GM23338 (cell line): ENCODE measurements around the gene KIF2C. TPM values are rescaled to one million over a fixed set of nuclear protein-coding genes. Genes with fewer than 3 reads are reported as not detected.

Experiments
- ATAC-seq: fragments of 200-7000 bp; cut with Tn5 transposase; 3 replicates; pipeline ENCODE4 v1.9.1; 2020
- DNase-seq: peaks from one replicate; pipeline ENCODE4 v3.0.0-alpha.2; 2015; ENCODE audit warnings: low spot score
- H2AFZ ChIP-seq: fragments of 200-600 bp; sonication (generic); 2 replicates; pipeline ENCODE4 v1.8.0; 2016; ENCODE audit warnings: antibody characterized with exemption, mild to moderate bottlenecking, moderate library complexity
- H3F3A ChIP-seq: fragments of 200-600 bp; sonication (generic); replicated peaks from 2 replicates; pipeline ENCODE4 v1.8.0; 2017; ENCODE audit warnings: antibody characterized with exemption, mixed run types, low read depth
- H3K27ac ChIP-seq: fragments of 200-600 bp; sonication (generic); 2 replicates; pipeline ENCODE4 v1.6.1; 2016; ENCODE audit warnings: low read depth
- H3K27me3 ChIP-seq: fragments of 200-600 bp; sonication (generic); 2 replicates; pipeline ENCODE4 v1.8.0; 2016; ENCODE audit warnings: mild to moderate bottlenecking, mixed run types, moderate library complexity; ENCODE audit not compliant: insufficient read depth
- H3K36me3 ChIP-seq: fragments of 200-600 bp; sonication (generic); 2 replicates; pipeline ENCODE4 v1.8.0; 2016; ENCODE audit warnings: mild to moderate bottlenecking; ENCODE audit not compliant: insufficient read depth
- H3K4me1 ChIP-seq: fragments of 200-600 bp; sonication (generic); 2 replicates; pipeline ENCODE4 v1.8.0; 2016; ENCODE audit warnings: mild to moderate bottlenecking, moderate library complexity; ENCODE audit not compliant: insufficient read depth
- H3K4me2 ChIP-seq: fragments of 200-600 bp; sonication (generic); 2 replicates; pipeline ENCODE4 v1.7.1; 2017; ENCODE audit warnings: mixed run types
- H3K4me3 ChIP-seq: fragments of 200-600 bp; sonication (generic); 2 replicates; pipeline ENCODE4 v1.6.1; 2016; ENCODE audit warnings: mixed run types
- H3K79me2 ChIP-seq: fragments of 200-600 bp; sonication (generic); replicated peaks from 2 replicates; pipeline ENCODE4 v1.8.0; 2017; ENCODE audit warnings: mild to moderate bottlenecking; ENCODE audit not compliant: insufficient read depth
- H3K9me2 ChIP-seq: fragments of 200-600 bp; sonication (generic); 2 replicates; pipeline ENCODE4 v1.8.0; 2017; ENCODE audit not compliant: insufficient read depth
- H4K20me1 ChIP-seq: fragments of 200-600 bp; sonication (generic); replicated peaks from 2 replicates; pipeline ENCODE4 v1.8.0; 2017; ENCODE audit warnings: mild to moderate bottlenecking; ENCODE audit not compliant: insufficient read depth
- H3K27ac Mint-ChIP-seq: 2 replicates; pipeline ENCODE4 v1.8.0; 2020; ENCODE audit warnings: inconsistent platforms, mild to moderate bottlenecking, moderate library complexity, mixed read lengths
- H3K27me3 Mint-ChIP-seq: 3 replicates; pipeline ENCODE4 v1.8.0; 2022; ENCODE audit warnings: low read depth, mild to moderate bottlenecking, moderate library complexity, mixed read lengths, inconsistent platforms; ENCODE audit not compliant: insufficient read depth, poor library complexity
- H3K36me3 Mint-ChIP-seq: 3 replicates; pipeline ENCODE4 v1.8.0; 2021; ENCODE audit warnings: low read depth, mild to moderate bottlenecking, inconsistent platforms, moderate library complexity, mixed read lengths
- H3K4me1 Mint-ChIP-seq: 3 replicates; pipeline ENCODE4 v1.8.0; 2020; ENCODE audit warnings: mild to moderate bottlenecking, inconsistent platforms, mixed read lengths
- H3K4me3 Mint-ChIP-seq: 3 replicates; pipeline ENCODE4 v1.8.0; 2021; ENCODE audit warnings: moderate library complexity, mild to moderate bottlenecking, inconsistent platforms, mixed read lengths
- H3K9me3 Mint-ChIP-seq: 3 replicates; pipeline ENCODE4 v1.8.0; 2020; ENCODE audit warnings: moderate library complexity, mild to moderate bottlenecking, inconsistent platforms, mixed read lengths
- CREB1 ChIP-seq: fragments of 250-450 bp; sonication (Bioruptor Pico); IDR thresholded peaks from 2 replicates; pipeline ENCODE4 v1.5.0; 2020; ENCODE audit warnings: low read depth, mild to moderate bottlenecking, moderate library complexity
- JUNB ChIP-seq: IDR thresholded peaks from one replicate; pipeline ENCODE4 v1.6.1; 2016; ENCODE audit warnings: antibody characterized with exemption; ENCODE audit not compliant: unreplicated experiment
- ZNF331 ChIP-seq: fragments of 250-450 bp; sonication (Bioruptor Pico); IDR thresholded peaks from 2 replicates; pipeline ENCODE4 v1.5.0; 2020; ENCODE audit warnings: low read depth, mild to moderate bottlenecking, moderate library complexity
- polyA plus RNA-seq: library from polyadenylated mRNA; unstranded; fragments of >200 nt; fragmentation: Nextera tagmentation; extraction: Ambion mirVana; gene quantifications from 2 replicates; pipeline ENCODE4 v1.2.1, GENCODE V29; 2016
- total RNA-seq: library from RNA; depleted of rRNA; stranded (reverse); fragments of >200 nt; shearing (Covaris generic); gene quantifications from 2 replicates; pipeline ENCODE4 v1.2.3, GENCODE V29; 2014
- TF ChIP-seq, protein P1 (sequence below), 2 experiments: fragments of 200-600 bp in 1 of 2; sonication (generic) in 1 of 2; conservative IDR thresholded peaks; 2 replicates each; pipeline versions ENCODE4 v1.5.1 to v1.6.1; 2016 to 2017; ENCODE audit warnings: antibody characterized with exemption in 2 of 2, low read depth in 2 of 2, mild to moderate bottlenecking in 2 of 2, moderate library complexity in 1 of 2
- TF ChIP-seq, protein P2 (sequence below): IDR thresholded peaks from one replicate; pipeline ENCODE4 v1.6.1; 2018; ENCODE audit warnings: antibody characterized with exemption; ENCODE audit not compliant: unreplicated experiment
- TF ChIP-seq, protein P3 (sequence below): fragments of 250-450 bp; sonication (Bioruptor Pico); IDR thresholded peaks from 2 replicates; pipeline ENCODE4 v1.5.0; 2020; ENCODE audit warnings: mild to moderate bottlenecking, moderate library complexity

KIF2C gene
- total and polyA plus RNA-seq, 2 experiments from 2014 or later = 38.0 to 62.9 TPM

DNA sequence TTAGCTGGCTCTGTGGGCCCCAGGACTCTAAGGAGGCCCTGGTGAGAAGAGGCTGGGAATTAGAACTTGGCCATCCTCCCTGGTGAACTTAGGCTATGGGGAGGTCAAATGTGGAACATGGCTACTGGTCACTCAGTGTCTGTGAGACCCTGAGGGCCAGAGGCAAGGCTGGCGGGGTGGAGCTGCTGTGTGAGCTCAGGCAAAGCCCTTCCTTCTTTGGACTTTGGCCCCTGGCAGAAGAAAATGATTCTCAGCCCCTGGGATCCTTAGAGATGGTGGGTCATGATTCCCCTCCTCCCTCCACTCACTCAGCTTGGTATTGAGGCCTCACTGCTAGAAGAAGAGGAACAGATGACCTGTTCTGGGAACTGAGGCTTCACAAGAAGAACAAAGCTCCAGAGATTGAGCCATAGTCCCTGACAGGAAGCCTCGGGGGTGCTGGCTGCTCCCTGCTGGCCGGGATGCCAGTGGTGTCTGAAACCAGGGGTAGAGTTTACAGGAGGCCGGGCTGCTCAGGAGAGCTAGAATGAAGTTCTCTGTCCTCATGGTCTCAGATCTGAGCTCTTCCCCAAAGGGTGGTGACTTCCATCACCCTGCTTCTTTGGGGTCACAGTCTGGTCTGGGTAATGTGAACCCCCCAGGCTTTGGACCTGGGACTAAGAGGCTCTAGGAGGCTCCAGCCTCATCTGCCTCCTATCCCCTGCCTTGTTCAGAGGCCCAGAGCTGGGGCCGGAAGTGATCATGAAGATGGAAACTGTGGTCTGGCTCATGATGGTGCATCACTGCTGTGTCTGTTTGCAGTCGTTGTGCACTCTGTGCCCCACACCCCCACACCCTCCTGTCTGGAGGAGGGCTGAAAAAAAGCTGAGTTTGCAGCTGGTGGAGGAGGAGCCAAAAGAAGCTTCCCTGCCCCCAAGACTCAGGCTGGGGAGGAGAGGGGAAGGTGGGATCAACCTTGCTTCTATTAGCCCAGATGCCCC lies 69.6 kb downstream of the KIF2C start:
- TF ChIP-seq, protein P1, sequence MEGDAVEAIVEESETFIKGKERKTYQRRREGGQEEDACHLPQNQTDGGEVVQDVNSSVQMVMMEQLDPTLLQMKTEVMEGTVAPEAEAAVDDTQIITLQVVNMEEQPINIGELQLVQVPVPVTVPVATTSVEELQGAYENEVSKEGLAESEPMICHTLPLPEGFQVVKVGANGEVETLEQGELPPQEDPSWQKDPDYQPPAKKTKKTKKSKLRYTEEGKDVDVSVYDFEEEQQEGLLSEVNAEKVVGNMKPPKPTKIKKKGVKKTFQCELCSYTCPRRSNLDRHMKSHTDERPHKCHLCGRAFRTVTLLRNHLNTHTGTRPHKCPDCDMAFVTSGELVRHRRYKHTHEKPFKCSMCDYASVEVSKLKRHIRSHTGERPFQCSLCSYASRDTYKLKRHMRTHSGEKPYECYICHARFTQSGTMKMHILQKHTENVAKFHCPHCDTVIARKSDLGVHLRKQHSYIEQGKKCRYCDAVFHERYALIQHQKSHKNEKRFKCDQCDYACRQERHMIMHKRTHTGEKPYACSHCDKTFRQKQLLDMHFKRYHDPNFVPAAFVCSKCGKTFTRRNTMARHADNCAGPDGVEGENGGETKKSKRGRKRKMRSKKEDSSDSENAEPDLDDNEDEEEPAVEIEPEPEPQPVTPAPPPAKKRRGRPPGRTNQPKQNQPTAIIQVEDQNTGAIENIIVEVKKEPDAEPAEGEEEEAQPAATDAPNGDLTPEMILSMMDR (conservative IDR thresholded peaks at IDR 0.05; ENCODE audit: low read depth in 2 of 2) = 0 out of 4 replicates have a peak, but pooled peaks of 1 of the 2 experiments have one; percentile 1
- no peak for TF ChIP-seq JUNB
- 0 out of 3 replicates have a peak overlapping the region, but pooled peaks have one; percentile 16 for H3K4me3 Mint-ChIP-seq
- DNase-seq (no peak), ATAC-seq (no peak)
- H3K9me2 ChIP-seq = no peaks in the 10 kb centered on the region
- peak overlapping the region; percentile 77; the same call in 1 of the 2 replicates for H3K27ac Mint-ChIP-seq
- H3K79me2 ChIP-seq = no peaks in the 10 kb centered on the region
- H3K4me3 ChIP-seq = peak overlapping the region; percentile 47
- H3K4me2 ChIP-seq = peak overlapping the region; percentile 76
- peaks cover 35% of the 10 kb centered on the region for H3K4me1 ChIP-seq
- peaks cover 27% of the 10 kb centered on the region for H3K27me3 Mint-ChIP-seq
- peaks cover 37% of the 10 kb centered on the region for H3K4me1 Mint-ChIP-seq
- H3K27ac ChIP-seq = peak overlapping the region; percentile 84; the same call in 1 of the 2 replicates
- H2AFZ ChIP-seq = no peak overlapping the region
- peaks cover 23% of the 10 kb centered on the region for H3K36me3 Mint-ChIP-seq
- H3K9me3 Mint-ChIP-seq = peaks cover 4% of the 10 kb centered on the region; the same call in 2 of the 3 replicates
- H3K27me3 ChIP-seq = peaks cover 11% of the 10 kb centered on the region
- no peaks in the 10 kb centered on the region for H4K20me1 ChIP-seq
- no peaks in the 10 kb centered on the region; the same call in 1 of the 2 replicates for H3K36me3 ChIP-seq
- H3F3A ChIP-seq = peaks cover 6% of the 10 kb centered on the region; the same call in 1 of the 2 replicates

DNA sequence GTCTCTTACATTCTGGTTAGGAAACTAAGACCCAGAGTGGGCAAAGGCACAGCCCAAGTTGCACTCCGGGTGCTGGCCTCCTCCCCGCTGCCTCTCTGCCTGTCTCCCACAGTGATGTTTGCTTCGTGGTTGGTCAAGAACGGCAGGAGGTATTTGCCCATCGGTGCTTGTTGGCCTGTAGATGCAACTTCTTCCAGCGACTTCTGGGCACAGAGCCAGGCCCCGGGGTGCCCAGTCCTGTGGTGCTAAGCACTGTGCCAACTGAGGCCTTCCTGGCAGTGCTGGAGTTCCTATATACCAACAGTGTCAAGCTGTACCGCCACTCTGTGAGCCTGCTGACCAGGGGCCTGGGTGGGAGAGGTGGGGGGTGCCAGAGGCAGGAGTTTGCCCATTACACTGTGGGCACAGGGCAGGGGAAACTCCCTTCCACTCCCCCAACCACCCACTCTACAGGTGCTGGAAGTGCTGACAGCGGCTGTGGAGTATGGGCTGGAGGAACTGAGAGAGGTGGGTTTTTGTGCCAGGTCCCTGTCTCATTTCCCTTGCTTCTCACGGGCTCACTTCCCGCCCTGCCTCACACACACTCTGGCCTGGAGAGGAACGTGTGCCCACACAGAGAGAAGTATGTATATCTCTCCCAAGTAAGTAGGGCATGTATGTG lies 70.6 kb downstream of the KIF2C start:
- H3K27me3 Mint-ChIP-seq = peaks cover 27% of the 10 kb centered on the region
- H3K36me3 Mint-ChIP-seq = peaks cover 15% of the 10 kb centered on the region
- Histone ChIP-seq H3K27me3 (peaks cover 11% of the 10 kb centered on the region), H3K4me1 (peaks cover 37% of the 10 kb centered on the region), H3K4me3 (no peak overlapping the region), H3F3A (peaks cover 11% of the 10 kb centered on the region), H3K27ac (no peak overlapping the region), H3K36me3 (no peaks in the 10 kb centered on the region; the same call in 1 of the 2 replicates), H3K9me2 (no peaks in the 10 kb centered on the region), H4K20me1 (no peaks in the 10 kb centered on the region), H3K79me2 (no peaks in the 10 kb centered on the region), H3K4me2 (no peak overlapping the region), H2AFZ (no peak overlapping the region)
- no peak for DNase-seq
- peaks cover 4% of the 10 kb centered on the region; the same call in 2 of the 3 replicates for H3K9me3 Mint-ChIP-seq
- H3K27ac Mint-ChIP-seq = no peak overlapping the region
- no peak overlapping the region for H3K4me3 Mint-ChIP-seq
- ATAC-seq = no peak
- peaks cover 43% of the 10 kb centered on the region for H3K4me1 Mint-ChIP-seq
- TF ChIP-seq ZNF331 (CRISPR knock-in tag) = no peak
- TF ChIP-seq, protein P2, sequence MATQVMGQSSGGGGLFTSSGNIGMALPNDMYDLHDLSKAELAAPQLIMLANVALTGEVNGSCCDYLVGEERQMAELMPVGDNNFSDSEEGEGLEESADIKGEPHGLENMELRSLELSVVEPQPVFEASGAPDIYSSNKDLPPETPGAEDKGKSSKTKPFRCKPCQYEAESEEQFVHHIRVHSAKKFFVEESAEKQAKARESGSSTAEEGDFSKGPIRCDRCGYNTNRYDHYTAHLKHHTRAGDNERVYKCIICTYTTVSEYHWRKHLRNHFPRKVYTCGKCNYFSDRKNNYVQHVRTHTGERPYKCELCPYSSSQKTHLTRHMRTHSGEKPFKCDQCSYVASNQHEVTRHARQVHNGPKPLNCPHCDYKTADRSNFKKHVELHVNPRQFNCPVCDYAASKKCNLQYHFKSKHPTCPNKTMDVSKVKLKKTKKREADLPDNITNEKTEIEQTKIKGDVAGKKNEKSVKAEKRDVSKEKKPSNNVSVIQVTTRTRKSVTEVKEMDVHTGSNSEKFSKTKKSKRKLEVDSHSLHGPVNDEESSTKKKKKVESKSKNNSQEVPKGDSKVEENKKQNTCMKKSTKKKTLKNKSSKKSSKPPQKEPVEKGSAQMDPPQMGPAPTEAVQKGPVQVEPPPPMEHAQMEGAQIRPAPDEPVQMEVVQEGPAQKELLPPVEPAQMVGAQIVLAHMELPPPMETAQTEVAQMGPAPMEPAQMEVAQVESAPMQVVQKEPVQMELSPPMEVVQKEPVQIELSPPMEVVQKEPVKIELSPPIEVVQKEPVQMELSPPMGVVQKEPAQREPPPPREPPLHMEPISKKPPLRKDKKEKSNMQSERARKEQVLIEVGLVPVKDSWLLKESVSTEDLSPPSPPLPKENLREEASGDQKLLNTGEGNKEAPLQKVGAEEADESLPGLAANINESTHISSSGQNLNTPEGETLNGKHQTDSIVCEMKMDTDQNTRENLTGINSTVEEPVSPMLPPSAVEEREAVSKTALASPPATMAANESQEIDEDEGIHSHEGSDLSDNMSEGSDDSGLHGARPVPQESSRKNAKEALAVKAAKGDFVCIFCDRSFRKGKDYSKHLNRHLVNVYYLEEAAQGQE = no peak
- TF ChIP-seq CREB1 (CRISPR knock-in tag) = no peak
- TF ChIP-seq, protein P3, sequence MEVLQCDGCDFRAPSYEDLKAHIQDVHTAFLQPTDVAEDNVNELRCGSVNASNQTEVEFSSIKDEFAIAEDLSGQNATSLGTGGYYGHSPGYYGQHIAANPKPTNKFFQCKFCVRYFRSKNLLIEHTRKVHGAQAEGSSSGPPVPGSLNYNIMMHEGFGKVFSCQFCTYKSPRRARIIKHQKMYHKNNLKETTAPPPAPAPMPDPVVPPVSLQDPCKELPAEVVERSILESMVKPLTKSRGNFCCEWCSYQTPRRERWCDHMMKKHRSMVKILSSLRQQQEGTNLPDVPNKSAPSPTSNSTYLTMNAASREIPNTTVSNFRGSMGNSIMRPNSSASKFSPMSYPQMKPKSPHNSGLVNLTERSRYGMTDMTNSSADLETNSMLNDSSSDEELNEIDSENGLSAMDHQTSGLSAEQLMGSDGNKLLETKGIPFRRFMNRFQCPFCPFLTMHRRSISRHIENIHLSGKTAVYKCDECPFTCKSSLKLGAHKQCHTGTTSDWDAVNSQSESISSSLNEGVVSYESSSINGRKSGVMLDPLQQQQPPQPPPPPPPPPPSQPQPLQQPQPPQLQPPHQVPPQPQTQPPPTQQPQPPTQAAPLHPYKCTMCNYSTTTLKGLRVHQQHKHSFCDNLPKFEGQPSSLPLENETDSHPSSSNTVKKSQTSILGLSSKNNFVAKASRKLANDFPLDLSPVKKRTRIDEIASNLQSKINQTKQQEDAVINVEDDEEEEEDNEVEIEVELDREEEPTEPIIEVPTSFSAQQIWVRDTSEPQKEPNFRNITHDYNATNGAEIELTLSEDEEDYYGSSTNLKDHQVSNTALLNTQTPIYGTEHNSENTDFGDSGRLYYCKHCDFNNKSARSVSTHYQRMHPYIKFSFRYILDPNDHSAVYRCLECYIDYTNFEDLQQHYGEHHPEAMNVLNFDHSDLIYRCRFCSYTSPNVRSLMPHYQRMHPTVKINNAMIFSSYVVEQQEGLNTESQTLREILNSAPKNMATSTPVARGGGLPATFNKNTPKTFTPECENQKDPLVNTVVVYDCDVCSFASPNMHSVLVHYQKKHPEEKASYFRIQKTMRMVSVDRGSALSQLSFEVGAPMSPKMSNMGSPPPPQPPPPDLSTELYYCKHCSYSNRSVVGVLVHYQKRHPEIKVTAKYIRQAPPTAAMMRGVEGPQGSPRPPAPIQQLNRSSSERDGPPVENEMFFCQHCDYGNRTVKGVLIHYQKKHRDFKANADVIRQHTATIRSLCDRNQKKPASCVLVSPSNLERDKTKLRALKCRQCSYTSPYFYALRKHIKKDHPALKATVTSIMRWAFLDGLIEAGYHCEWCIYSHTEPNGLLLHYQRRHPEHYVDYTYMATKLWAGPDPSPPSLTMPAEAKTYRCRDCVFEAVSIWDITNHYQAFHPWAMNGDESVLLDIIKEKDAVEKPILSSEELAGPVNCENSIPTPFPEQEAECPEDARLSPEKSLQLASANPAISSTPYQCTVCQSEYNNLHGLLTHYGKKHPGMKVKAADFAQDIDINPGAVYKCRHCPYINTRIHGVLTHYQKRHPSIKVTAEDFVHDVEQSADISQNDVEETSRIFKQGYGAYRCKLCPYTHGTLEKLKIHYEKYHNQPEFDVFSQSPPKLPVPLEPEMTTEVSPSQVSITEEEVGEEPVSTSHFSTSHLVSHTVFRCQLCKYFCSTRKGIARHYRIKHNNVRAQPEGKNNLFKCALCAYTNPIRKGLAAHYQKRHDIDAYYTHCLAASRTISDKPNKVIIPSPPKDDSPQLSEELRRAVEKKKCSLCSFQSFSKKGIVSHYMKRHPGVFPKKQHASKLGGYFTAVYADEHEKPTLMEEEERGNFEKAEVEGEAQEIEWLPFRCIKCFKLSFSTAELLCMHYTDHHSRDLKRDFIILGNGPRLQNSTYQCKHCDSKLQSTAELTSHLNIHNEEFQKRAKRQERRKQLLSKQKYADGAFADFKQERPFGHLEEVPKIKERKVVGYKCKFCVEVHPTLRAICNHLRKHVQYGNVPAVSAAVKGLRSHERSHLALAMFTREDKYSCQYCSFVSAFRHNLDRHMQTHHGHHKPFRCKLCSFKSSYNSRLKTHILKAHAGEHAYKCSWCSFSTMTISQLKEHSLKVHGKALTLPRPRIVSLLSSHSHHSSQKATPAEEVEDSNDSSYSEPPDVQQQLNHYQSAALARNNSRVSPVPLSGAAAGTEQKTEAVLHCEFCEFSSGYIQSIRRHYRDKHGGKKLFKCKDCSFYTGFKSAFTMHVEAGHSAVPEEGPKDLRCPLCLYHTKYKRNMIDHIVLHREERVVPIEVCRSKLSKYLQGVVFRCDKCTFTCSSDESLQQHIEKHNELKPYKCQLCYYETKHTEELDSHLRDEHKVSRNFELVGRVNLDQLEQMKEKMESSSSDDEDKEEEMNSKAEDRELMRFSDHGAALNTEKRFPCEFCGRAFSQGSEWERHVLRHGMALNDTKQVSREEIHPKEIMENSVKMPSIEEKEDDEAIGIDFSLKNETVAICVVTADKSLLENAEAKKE (CRISPR knock-in tag) = no peak
